GM15510 (cell line): ENCODE measurements around the gene CATSPERB.

Experiments
- POLR2A ChIP-seq: IDR thresholded peaks from 3 replicates; pipeline ENCODE4 v1.6.1; 2011; ENCODE audit warnings: borderline replicate concordance; ENCODE audit not compliant: insufficient read length; ENCODE audit errors: extremely low read depth

CATSPERB gene

DNA sequence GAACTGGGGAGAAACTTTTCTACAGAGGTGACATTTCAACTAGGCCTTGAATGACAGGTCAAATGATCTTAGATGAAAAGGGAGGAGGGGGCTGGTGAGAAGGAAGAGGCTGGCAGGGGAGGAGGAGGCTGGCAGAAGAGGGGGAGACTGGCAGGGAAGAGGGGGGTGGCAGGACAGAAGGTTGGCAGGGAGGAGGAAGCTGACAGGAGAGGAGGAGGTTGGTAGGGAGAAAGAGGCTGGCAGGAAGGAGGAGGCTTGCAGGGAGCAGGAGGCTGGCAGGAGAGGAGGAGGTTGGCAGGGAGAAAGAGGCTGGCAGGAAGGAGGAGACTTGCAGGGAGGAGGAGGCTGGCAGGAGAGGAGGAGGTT is 158.4 kb downstream of the CATSPERB start:
- no peak for TF ChIP-seq POLR2A

DNA sequence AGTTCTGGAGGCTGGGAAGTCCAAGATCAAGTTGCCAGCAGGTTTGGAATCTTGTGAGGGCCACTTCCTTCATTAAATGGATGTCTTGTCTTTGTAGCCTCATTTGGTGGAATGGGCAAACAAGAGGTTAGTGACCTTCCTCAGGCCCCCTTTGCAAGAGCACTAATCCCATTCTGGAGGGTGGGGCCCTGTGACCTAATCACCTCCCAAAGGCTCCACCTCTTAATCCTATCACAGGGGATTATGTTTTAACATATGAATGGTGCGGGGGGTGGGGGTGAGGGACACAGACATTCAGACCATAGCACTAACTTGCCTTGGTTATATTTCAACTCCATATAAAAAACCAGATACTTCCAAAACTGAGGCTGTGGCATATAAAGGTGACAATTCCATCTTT is 161.9 kb downstream of the CATSPERB start:
- no peak for TF ChIP-seq POLR2A

DNA sequence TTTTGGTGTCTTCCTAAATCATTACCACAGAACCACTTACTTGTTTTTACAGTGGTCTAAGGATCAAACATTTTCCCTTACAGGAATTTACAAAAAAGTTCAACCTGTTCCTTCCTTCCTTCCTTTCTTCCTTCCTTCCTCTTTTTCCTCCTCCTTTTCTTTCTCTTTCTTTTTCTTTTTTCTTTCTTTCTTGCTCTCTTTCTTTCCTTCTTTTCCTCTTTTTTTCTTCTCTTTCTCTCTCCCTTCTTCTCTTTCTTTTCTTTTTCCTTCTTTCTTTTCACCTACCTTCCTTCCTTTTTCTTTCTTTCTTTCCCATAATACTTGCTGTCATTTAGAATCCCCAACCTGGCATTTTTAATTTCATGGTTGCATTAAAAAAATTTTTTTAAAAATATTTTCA is 162.6 kb downstream of the CATSPERB start:
- no peak for TF ChIP-seq POLR2A

DNA sequence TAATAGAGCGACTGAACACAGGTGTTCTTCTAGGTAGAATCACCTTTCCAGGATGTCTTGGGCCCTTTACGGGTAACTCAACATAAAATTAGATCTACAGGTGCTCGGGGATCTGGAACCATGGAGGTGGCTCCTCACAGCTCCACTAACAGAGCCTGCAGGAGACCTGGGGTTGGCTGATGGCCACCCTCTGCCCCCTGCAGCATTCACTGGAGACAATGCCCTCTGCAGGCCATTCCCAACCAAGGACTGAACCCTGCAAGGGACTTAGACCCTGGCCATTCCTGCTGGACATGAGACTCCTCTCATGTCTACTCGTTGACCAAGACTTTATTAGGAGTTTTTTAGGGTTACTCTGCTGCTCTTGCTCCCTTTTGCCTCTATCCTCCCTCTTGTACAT is 163.3 kb downstream of the CATSPERB start:
- no peak for TF ChIP-seq POLR2A

DNA sequence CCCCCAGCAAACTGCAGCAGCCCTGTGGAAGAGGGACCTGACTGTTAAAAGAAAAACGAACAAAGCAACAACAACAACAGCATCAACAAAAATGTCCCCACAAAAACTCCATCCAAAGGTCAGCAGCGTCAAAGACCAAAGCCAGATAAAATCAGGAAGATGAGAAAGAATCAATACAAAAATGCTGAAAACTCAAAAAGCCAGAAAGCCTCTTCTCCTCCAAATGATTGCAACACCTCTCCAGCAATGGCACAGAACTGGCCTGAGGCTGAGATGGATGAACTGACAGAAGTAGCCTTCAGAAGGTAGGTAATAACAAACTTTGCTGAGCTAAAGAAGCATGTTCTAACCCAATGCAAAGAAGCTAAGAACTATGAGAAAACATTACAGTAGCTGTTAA is 176.4 kb downstream of the CATSPERB start:
- TF ChIP-seq POLR2A, result no peak

DNA sequence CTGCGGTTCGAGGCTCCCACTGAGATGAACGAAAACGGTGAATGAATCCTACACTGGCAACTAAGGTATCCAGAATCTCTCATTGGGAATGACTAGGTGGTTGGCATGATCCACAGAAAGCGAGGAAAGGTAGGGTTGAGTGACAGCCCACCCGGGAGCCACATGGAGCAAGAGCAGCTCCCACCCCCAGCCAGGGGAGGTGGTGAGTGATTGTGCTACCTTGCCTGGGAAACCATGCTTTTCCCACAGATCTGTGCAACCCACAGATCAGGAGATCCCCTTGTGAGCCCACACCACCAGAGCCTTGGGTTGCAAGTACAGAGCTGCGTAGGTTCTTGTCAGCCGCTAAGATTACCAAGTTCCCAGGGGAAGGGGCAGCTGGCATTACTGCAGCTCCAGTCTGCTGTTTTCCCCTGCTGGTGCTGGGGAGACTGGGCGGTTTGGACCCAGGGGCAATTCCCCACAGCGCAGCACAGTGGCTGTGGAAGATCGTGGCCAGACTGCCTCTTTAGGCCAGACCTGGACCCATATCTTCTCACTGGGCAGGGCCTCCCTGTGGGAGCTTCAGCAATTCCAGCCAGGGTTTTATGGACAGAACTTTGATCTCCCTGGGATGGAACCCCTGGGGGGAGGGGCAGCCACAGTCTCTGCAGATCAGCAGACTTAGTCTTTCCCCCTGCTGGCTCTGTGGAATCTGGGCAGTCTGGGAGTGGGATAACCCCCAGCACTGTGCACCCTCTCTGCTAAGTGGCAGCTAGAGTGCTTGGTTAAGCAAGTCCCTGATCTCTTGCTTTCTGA is 177.2 kb downstream of the CATSPERB start:
- TF ChIP-seq POLR2A, result no peak

DNA sequence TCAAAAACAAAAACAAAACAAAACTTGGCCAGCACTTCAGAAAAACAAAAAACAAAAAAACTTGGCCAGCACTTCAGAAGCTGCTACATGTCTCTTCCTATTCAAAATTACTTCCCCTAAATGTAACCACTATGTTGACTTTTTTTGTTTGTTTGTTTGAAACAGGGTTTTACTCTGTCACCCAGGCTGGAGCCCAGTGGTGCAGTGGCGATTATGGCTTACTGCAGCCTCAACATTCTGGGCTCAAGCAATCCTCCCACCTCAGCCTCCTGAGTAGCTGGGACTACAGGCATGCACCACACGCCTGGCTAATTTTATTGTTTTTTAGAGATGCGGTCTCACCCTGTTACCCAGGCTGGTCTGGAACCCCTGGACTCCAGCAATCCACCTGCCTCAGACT is 183.8 kb downstream of the CATSPERB start:
- TF ChIP-seq POLR2A, result no peak

DNA sequence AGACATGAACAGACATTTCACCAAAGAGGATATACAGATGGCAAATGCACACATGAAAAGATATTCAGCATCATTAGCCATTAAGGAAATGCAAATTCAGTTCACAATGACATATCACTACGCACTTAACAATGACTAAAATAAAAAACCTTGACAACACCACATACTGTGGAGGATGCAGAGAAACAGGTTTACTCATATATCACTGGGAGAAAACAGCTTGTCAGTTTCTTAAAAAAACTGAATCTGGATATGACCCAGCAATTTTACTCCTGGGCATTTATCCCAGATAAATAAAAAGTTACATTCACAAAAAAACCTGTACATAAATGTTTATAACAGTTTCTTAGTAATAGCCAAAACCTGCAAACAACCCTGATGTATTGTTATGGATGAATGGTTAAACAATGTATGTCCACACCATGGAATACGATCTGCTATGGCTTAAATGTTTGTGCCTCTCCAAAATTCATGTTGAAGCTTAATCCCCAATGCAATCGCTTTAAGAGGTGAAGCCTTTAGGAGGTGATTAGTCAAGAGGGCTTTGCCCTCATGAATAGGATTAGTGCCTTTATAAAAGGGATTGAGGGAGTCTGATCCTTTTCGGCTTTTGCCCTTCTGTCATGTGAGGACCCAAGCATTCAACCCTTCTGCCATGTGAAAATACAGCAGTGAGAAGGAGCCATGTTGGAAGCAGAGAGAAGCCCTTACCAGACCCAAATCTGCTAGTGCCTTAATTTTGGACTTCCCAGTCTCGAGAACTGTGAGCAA is 185.8 kb downstream of the CATSPERB start:
- TF ChIP-seq POLR2A, result no peak

DNA sequence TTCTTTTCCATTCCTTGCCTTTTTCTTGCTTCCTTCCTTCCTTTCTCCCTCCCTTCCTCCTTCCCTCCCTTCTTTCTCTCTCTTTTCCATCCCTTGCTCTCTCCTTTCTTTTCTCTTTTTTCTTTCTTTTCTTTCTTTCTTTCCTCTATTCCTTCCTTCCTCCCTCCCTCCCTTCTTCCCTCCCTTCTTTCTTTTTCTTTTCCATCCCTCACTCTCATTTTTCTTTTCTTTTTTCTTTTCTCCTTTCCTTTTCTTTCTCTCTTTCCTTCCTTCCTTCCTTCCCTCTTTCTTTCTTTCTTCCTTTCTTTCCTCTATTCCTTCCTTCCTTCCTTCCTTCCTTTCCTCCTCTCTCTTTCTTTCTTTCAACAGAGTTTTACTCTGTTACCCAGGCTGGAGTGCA is 186.7 kb downstream of the CATSPERB start:
- no peak for TF ChIP-seq POLR2A

DNA sequence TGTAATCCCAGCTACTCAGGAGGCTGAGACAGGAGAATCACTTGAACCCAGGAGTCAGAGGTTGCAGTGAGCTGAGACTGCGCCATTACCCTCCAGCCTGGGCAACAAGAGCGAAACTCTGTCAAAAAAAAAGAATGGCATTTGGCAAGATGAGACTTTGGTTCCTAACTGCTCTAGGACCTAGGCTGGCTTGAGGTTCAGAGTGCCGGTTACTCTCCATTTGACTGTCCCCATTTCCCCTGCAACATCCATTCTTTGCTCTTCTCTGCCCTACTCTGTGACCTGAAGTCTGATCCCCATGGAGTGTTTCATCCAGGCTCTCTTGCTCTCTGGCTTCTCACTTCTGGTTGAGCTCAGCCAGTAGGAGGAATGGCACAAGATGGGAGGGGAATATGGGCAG is 195.6 kb downstream of the CATSPERB start:
- TF ChIP-seq POLR2A, result no peak

DNA sequence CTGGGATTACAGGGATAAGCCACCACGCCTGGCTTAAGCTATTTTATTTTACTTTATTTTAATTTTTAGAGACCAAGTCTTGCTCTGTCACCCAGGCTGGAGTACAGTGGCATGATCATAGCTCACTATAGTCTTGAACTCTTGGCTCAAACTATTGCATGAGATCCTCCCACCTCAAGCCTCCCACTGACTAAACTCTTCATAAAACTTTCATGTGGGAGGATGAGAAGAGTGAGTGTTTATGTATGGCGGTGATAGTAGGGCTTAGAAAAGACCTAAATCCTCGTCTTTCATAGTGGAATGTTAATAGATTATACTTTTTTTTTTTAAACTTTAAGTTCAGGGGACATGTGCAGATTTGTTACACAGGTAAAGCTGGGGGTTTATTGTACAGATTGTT is 198.3 kb downstream of the CATSPERB start:
- no peak for TF ChIP-seq POLR2A
